Measurements from ENCODE around the gene VPS9D1.

DNA sequence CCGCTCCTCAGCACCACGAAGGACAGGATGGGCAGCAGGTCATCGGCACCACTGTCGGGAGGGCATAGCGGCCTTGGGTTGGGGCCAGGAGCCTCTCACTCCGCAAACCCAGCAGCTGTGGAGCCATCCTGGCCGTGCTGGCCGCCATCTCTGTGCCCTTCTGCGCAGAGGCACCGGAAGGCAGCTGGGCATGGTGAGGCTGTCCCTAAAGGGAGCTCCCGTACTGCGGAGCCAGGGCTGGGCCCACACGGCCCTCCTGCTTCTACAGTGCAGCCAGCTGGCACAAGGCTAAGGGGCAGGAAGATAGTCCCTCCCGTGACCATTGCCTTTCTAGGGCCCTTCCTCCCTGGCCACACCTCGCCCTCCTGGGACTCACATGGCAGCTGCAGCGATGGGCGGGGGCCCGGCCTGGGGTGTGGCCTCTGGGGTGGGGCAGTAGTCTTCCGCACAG lies 12.2 kb downstream of the VPS9D1 start:
- TF ChIP-seq, protein P1, sequence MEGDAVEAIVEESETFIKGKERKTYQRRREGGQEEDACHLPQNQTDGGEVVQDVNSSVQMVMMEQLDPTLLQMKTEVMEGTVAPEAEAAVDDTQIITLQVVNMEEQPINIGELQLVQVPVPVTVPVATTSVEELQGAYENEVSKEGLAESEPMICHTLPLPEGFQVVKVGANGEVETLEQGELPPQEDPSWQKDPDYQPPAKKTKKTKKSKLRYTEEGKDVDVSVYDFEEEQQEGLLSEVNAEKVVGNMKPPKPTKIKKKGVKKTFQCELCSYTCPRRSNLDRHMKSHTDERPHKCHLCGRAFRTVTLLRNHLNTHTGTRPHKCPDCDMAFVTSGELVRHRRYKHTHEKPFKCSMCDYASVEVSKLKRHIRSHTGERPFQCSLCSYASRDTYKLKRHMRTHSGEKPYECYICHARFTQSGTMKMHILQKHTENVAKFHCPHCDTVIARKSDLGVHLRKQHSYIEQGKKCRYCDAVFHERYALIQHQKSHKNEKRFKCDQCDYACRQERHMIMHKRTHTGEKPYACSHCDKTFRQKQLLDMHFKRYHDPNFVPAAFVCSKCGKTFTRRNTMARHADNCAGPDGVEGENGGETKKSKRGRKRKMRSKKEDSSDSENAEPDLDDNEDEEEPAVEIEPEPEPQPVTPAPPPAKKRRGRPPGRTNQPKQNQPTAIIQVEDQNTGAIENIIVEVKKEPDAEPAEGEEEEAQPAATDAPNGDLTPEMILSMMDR (IDR thresholded peaks at IDR 0.05), result no peak
- no peak for TF ChIP-seq POLR2A (IDR thresholded peaks at IDR 0.05)
- no peak for TF ChIP-seq EP300 (IDR thresholded peaks at IDR 0.05)
- no peak for TF ChIP-seq POLR2AphosphoS5 (IDR thresholded peaks at IDR 0.05)
